Suprapubic skin (tissue), 4 donors: ENCODE data around the gene TBC1D22A.

Experiments
- POLR2A ChIP-seq, 2 donors: fragments of 450-650 bp; IDR thresholded peaks; one replicate each; pipeline ENCODE4 v1.6.1; 2017; ENCODE audit warnings: antibody characterized with exemption in 2 of 2, mild to moderate bottlenecking in 2 of 2, moderate library complexity in 2 of 2
- POLR2AphosphoS5 ChIP-seq, 3 donors: sonication (generic); formaldehyde crosslinking; IDR thresholded peaks; one replicate each; pipeline ENCODE4 v1.6.1; 2017; ENCODE audit warnings: antibody characterized with exemption in 3 of 3
- TF ChIP-seq, protein P1 (sequence below), 2 donors: fragments of 200-600 bp in 1 of 2; fragments of 450-650 bp in 1 of 2; sonication (generic) in 1 of 2; IDR thresholded peaks; one replicate each; pipeline ENCODE4 v1.5.1; 2016 to 2019; ENCODE audit warnings: antibody characterized with exemption in 2 of 2, mild to moderate bottlenecking in 1 of 2, moderate library complexity in 1 of 2

DNA sequence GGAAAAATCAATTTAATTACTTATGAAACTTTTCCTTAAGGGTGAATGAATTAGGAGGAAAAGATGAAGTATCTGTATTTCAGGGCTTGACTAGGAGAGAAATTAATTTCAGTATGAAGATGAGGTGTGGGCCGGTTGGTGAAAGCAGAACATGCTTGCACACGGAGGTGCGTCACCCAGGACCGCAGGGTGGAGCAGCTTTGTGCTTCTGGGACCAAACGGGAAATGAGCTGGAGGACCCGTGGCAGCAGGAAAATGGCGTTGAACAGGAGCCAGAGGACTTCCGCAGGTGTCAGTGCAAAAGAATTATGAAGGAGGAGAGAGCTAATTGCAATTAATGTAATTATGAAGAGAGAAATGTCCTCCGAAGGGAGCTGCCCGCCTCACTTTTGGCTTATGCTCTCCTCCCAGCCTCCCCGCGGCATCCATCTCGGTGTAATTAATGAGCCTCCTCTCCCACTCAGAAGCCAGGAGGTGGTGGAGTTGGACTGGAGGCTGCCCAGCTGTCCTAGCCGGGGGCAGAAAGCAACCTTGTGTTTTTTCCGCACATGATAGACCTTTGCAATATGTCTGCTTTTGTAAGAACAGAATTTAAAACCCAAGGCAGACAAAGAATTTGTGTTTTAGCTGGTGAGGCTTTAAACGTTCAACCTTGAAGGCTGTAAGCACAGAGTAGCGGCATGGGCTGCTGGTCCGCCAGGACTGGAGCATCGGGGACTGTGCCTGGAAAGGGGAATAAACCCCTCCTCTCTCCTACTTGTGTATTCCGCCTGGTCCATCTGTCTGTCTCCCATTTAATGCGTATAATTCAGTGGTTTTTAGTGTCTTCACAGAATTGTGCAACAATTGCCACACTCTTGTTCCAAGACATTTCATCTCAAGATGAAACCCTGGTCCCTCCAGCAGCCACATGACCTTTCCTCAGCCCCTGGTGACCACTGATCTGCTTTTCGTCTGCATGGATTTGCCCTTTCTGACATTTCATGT, 180.6 kb downstream of the TBC1D22A start:
- TF ChIP-seq, protein P1, sequence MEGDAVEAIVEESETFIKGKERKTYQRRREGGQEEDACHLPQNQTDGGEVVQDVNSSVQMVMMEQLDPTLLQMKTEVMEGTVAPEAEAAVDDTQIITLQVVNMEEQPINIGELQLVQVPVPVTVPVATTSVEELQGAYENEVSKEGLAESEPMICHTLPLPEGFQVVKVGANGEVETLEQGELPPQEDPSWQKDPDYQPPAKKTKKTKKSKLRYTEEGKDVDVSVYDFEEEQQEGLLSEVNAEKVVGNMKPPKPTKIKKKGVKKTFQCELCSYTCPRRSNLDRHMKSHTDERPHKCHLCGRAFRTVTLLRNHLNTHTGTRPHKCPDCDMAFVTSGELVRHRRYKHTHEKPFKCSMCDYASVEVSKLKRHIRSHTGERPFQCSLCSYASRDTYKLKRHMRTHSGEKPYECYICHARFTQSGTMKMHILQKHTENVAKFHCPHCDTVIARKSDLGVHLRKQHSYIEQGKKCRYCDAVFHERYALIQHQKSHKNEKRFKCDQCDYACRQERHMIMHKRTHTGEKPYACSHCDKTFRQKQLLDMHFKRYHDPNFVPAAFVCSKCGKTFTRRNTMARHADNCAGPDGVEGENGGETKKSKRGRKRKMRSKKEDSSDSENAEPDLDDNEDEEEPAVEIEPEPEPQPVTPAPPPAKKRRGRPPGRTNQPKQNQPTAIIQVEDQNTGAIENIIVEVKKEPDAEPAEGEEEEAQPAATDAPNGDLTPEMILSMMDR (IDR thresholded peaks at IDR 0.05), result no peak
- no peak for TF ChIP-seq POLR2A (IDR thresholded peaks at IDR 0.05)
- no peak for TF ChIP-seq POLR2AphosphoS5 (IDR thresholded peaks at IDR 0.05)
